Esophagus squamous epithelium (tissue), 5 donors: Measurements from ENCODE around the gene MOSMO. TPM values are rescaled to one million over a fixed set of nuclear protein-coding genes. Genes with fewer than 3 reads are reported as not detected.
A peak's percentile ranks its signal among the peaks of the same experiment; 100 is the strongest.

Source experiments
- DNase-seq: peaks from one replicate; lab custom pipeline; 2025; lab: John Stamatoyannopoulos, UW
- H3K27ac ChIP-seq, 4 donors: fragments of 200-600 bp; sonication (generic); one replicate each; pipeline ENCODE4 v1.5.1; 2016 to 2019; ENCODE audit warnings: mild to moderate bottlenecking in 1 of 4
- H3K27me3 ChIP-seq, 4 donors: fragments of 200-600 bp; sonication (generic); 1 replicate in 3 of 4; 2 replicates in 1 of 4; pipeline versions ENCODE4 v1.5.1 to v1.6.0; 2017 to 2021; ENCODE audit warnings: antibody characterized with exemption in 1 of 4
- H3K36me3 ChIP-seq, 3 donors: fragments of 200-600 bp; sonication (generic); one replicate each; pipeline ENCODE4 v1.5.1; 2016 to 2019
- H3K4me1 ChIP-seq, 3 donors: fragments of 200-600 bp; sonication (generic); one replicate each; pipeline ENCODE4 v1.5.1; 2017 to 2019
- H3K4me3 ChIP-seq, 4 donors: fragments of 200-600 bp; sonication (generic); 1 replicate in 3 of 4; 2 replicates in 1 of 4; pipeline ENCODE4 v1.5.1; 2016 to 2019; ENCODE audit warnings: mild to moderate bottlenecking in 2 of 4, moderate library complexity in 1 of 4
- H3K9me3 ChIP-seq, 3 donors: fragments of 200-600 bp; sonication (generic); one replicate each; pipeline ENCODE4 v1.5.1; 2016 to 2019
- CTCF ChIP-seq, 6 experiments: fragments of 450-650 bp in 4 of 6; fragments of 200-600 bp in 2 of 6; sonication (generic) in 2 of 6; IDR thresholded peaks; one replicate each; pipeline ENCODE4 v1.5.1; 2016 to 2019; ENCODE audit warnings: antibody characterized with exemption in 6 of 6, mild to moderate bottlenecking in 4 of 6, moderate library complexity in 4 of 6
- POLR2A ChIP-seq, 4 donors: fragments of 450-650 bp; IDR thresholded peaks; one replicate each; pipeline ENCODE4 v1.6.1; 2017; ENCODE audit warnings: antibody characterized with exemption in 4 of 4, mild to moderate bottlenecking in 4 of 4, moderate library complexity in 3 of 4
- WGBS, 2 donors: methylation state at CpG; one replicate each; pipeline ENCODE4 v1.1.5; 2018; 5-methylcytosine and 5-hydroxymethylcytosine counted together
- intact Hi-C: fragments of 100-400 bp; cut with DNase I; formaldehyde crosslinking; loops from one replicate; pipeline ENCODE4 v1.15.0; 2022
- total RNA-seq, 4 donors: library from RNA; depleted of rRNA; stranded (reverse); fragments of >200 nt; gene quantifications; one replicate each; pipeline ENCODE4 v1.1.0, GENCODE V29; 2016
- donor health status: DM: yes; HTN: yes; CAD: no.

Gene MOSMO
- total RNA-seq, 4 donors from 2014 or later, result 4.5 to 18.9 (median 12.5) TPM

- Histone ChIP-seq H3K4me3 (no peak within 1 kb of the TSS), H3K36me3 (no peaks in the 10 kb centered on the region), H3K27ac (no peak within 1 kb of the TSS), H3K27me3 (peaks cover 0 to 19% (median 0%) of the 10 kb centered on the region in 4 donors), H3K4me1 (no peaks in the 10 kb centered on the region), H3K9me3 (no peaks in the 10 kb centered on the region)
- TF ChIP-seq POLR2A (IDR thresholded peaks at IDR 0.05), result no peak
- no peak for TF ChIP-seq CTCF (IDR thresholded peaks at IDR 0.05)
- WGBS, 2 donors, result 54 to 65% methylated on average over 6 to 9 of the region's 9 CpGs
- no peak for DNase-seq
- intact Hi-C loops, result no loop called here
These were observed 84.4 kb downstream of the MOSMO start, which contains the start of gene VWA3A for GRCh38 chr16:22092143-22092933. Gene VWA3A, plus strand, starts transcription at chr16:22092541. Its CDS starts 97 bp downstream, at chr16:22092638.

- Histone ChIP-seq H3K4me1 (no peaks in the 10 kb centered on the region), H3K27me3 (peaks cover 0 to 27% (median 0%) of the 10 kb centered on the region in 4 donors), H3K36me3 (no peaks in the 10 kb centered on the region), H3K4me3 (no peak overlapping the region), H3K27ac (no peak overlapping the region), H3K9me3 (no peaks in the 10 kb centered on the region)
- intact Hi-C loops, result no loop called here
- no peak for DNase-seq
- 77 to 87% methylated on average over 3 of the region's 3 CpGs for WGBS, 2 donors
- TF ChIP-seq POLR2A (IDR thresholded peaks at IDR 0.05) (no peak), CTCF (IDR thresholded peaks at IDR 0.05) (no peak)
These were observed 85.4 kb downstream of the MOSMO start for GRCh38 chr16:22093331-22093730.

GRCh38 chr16:22093996-22094395 is 86.1 kb downstream of the MOSMO start:
- TF ChIP-seq POLR2A (IDR thresholded peaks at IDR 0.05) (no peak), CTCF (IDR thresholded peaks at IDR 0.05) (no peak)
- H3K27me3 ChIP-seq, result peaks cover 0 to 31% (median 0%) of the 10 kb centered on the region in 4 donors
- H3K36me3 ChIP-seq, result no peaks in the 10 kb centered on the region
- H3K4me1 ChIP-seq, result no peaks in the 10 kb centered on the region
- no peak for DNase-seq
- no peak overlapping the region for H3K4me3 ChIP-seq
- H3K9me3 ChIP-seq, result no peaks in the 10 kb centered on the region
- no peak overlapping the region for H3K27ac ChIP-seq
- WGBS, 2 donors, result 37 to 57% methylated on average over 3 of the region's 3 CpGs
- intact Hi-C loops, result no loop called here

GRCh38 chr16:22098405-22099255 is 90.7 kb downstream of the MOSMO start:
- Histone ChIP-seq H3K4me3 (no peak overlapping the region), H3K27ac (no peak overlapping the region), H3K4me1 (no peaks in the 10 kb centered on the region), H3K27me3 (peaks cover 0 to 31% (median 0%) of the 10 kb centered on the region in 4 donors), H3K36me3 (no peaks in the 10 kb centered on the region), H3K9me3 (no peaks in the 10 kb centered on the region)
- DNase-seq, result no peak
- WGBS, 2 donors, result 39 to 46% methylated on average over 8 of the region's 8 CpGs
- intact Hi-C loops, result no loop called here
- TF ChIP-seq CTCF (IDR thresholded peaks at IDR 0.05) (peak; percentile 19 to 57 (median 31)), POLR2A (IDR thresholded peaks at IDR 0.05) (no peak)
